ENCODE results near the gene SF3B6. TPM values are rescaled to one million over a fixed set of nuclear protein-coding genes. Genes with fewer than 3 reads are reported as not detected.

The SF3B6 gene
- total RNA-seq, 1 experiment from 2014 or later, result 132 TPM

- Mint-ChIP-seq H3K27ac (peak overlapping the region in 2 of 3 experiments; percentile 64 to 71; a peak in 4 of 7 replicates), H3K27me3 (ENCODE audit: low read depth) (no peaks in the 10 kb centered on the region), H3K36me3 (ENCODE audit: insufficient read depth in 1 of 3, low read depth in 3 of 3) (peaks cover 27 to 35% (median 29%) of the 10 kb centered on the region in 3 experiments), H3K4me1 (peaks cover 50 to 52% of the 10 kb centered on the region in 2 experiments), H3K9me3 (0 out of 5 replicates have a peak, but pooled peaks cover 0 to 3% of the 10 kb centered on the region in 2 experiments), H3K4me3 (no peak overlapping the region; a peak in 2 of 5 replicates)
- Histone ChIP-seq H3K27me3 (ENCODE audit: insufficient read depth, low read length) (no peaks in the 10 kb centered on the region), H2BK12ac (ENCODE audit: insufficient read length, low read depth, low read length) (no peak overlapping the region), H4K8ac (replicated peaks; ENCODE audit: insufficient read length, low read depth, low read length) (no peak overlapping the region), H3K23ac (ENCODE audit: insufficient read length, low read depth, low read length) (no peak overlapping the region), H3K79me2 (ENCODE audit: insufficient read depth, low read length) (no peaks in the 10 kb centered on the region; the same call in 1 of the 2 replicates), H3K4me1 (ENCODE audit: insufficient read depth, low read length) (peaks cover 15% of the 10 kb centered on the region; the same call in 1 of the 2 replicates), H3K23me2 (ENCODE audit: insufficient read length, low read depth, low read length, poor library complexity, severe bottlenecking) (no peaks in the 10 kb centered on the region), H2BK15ac (ENCODE audit: low read depth, low read length) (no peak overlapping the region), H2BK5ac (ENCODE audit: insufficient read length, low read length) (no peak overlapping the region), H4K20me1 (ENCODE audit: control insufficient read depth, insufficient read depth, insufficient read length) (no peaks in the 10 kb centered on the region), H2AK5ac (ENCODE audit: insufficient read length, low read length) (no peak overlapping the region), H2BK20ac (ENCODE audit: low read depth, low read length, poor library complexity, severe bottlenecking) (no peak overlapping the region), H3K27ac (ENCODE audit: insufficient read length, low read depth, low read length) (no peak overlapping the region), H2BK120ac (ENCODE audit: low read depth, low read length, poor library complexity, severe bottlenecking) (no peak overlapping the region), H3K4ac (ENCODE audit: low read depth, low read length) (no peak overlapping the region), H3K56ac (ENCODE audit: insufficient read length, low read depth, low read length) (no peak overlapping the region), H3T11ph (ENCODE audit: low read length) (no peak overlapping the region), H3K4me2 (ENCODE audit: insufficient read depth, insufficient read length, low read length) (no peak overlapping the region), H3K9me3 (ENCODE audit: control insufficient read depth, low read depth, low read length) (no peaks in the 10 kb centered on the region), H4K5ac (ENCODE audit: insufficient read length, low read depth, low read length) (no peak overlapping the region), H3K18ac (ENCODE audit: insufficient read length, low read depth, low read length) (no peak overlapping the region), H3K79me1 (ENCODE audit: insufficient read depth, low read depth, low read length, poor library complexity, severe bottlenecking) (no peaks in the 10 kb centered on the region), H4K91ac (ENCODE audit: insufficient read length, low read depth, low read length) (no peak overlapping the region), H2AFZ (ENCODE audit: low read length) (no peak overlapping the region), H3K14ac (ENCODE audit: insufficient read depth, low read length) (no peak overlapping the region), H3K9ac (ENCODE audit: extremely low read depth, insufficient read length, low read length) (no peak overlapping the region)
- no CpG with 5 or more reads among the region's 14 CpGs for WGBS (ENCODE audit: extremely low coverage, insufficient read length, low lambda C conversion rate)
- TF ChIP-seq CTCF (conservative IDR thresholded peaks at IDR 0.05), result no peak
- no peak for DNase-seq
These were observed 53.7 kb downstream of the SF3B6 start for GRCh38 chr2:24022324-24022974.
